GM23248 (cell line): ENCODE measurements around the gene PORCN. TPM values are rescaled to one million over a fixed set of nuclear protein-coding genes. Genes with fewer than 3 reads are reported as not detected.

Source experiments
- DNase-seq: peaks from one replicate; pipeline ENCODE4 v3.0.0-alpha.2; 2015
- H2AFZ ChIP-seq: fragments of 200-600 bp; sonication (generic); 2 replicates; pipeline ENCODE4 v1.6.1; 2016; ENCODE audit warnings: antibody characterized with exemption
- H3F3A ChIP-seq: fragments of 200-600 bp; sonication (generic); 2 replicates; pipeline ENCODE4 v1.6.1; 2016; ENCODE audit warnings: mild to moderate bottlenecking, antibody characterized with exemption, mixed run types; ENCODE audit not compliant: insufficient read depth
- H3K27ac ChIP-seq: fragments of 200-600 bp; sonication (generic); 2 replicates; pipeline ENCODE4 v1.5.1; 2016; ENCODE audit warnings: mild to moderate bottlenecking
- H3K27me3 ChIP-seq: fragments of 200-600 bp; sonication (generic); replicated peaks from 2 replicates; pipeline ENCODE4 v1.6.1; 2016; ENCODE audit warnings: mild to moderate bottlenecking; ENCODE audit not compliant: insufficient read depth
- H3K36me3 ChIP-seq: fragments of 200-600 bp; sonication (generic); 2 replicates; pipeline ENCODE4 v1.6.1; 2016; ENCODE audit warnings: low read depth, mild to moderate bottlenecking
- H3K4me1 ChIP-seq: fragments of 200-600 bp; sonication (generic); 2 replicates; pipeline ENCODE4 v1.6.1; 2016; ENCODE audit warnings: mild to moderate bottlenecking; ENCODE audit not compliant: insufficient read depth
- H3K4me2 ChIP-seq: fragments of 200-600 bp; sonication (generic); one replicate; pipeline ENCODE4 v1.6.1; 2016; ENCODE audit warnings: mild to moderate bottlenecking; ENCODE audit not compliant: unreplicated experiment
- H3K4me3 ChIP-seq: fragments of 200-600 bp; sonication (generic); 2 replicates; pipeline ENCODE4 v1.5.1; 2016; ENCODE audit warnings: mild to moderate bottlenecking
- H3K79me2 ChIP-seq: fragments of 200-600 bp; sonication (generic); 2 replicates; pipeline ENCODE4 v1.6.1; 2016; ENCODE audit warnings: mild to moderate bottlenecking; ENCODE audit not compliant: insufficient read depth
- H3K9ac ChIP-seq: fragments of 200-600 bp; sonication (generic); 2 replicates; pipeline ENCODE4 v1.6.1; 2016; ENCODE audit warnings: mild to moderate bottlenecking
- H3K9me2 ChIP-seq: fragments of 200-600 bp; sonication (generic); 2 replicates; pipeline ENCODE4 v1.6.1; 2016; ENCODE audit warnings: mixed run types, mild to moderate bottlenecking, moderate library complexity; ENCODE audit not compliant: insufficient read depth
- H3K9me3 ChIP-seq: fragments of 200-600 bp; sonication (generic); one replicate; pipeline ENCODE4 v1.6.1; 2017; ENCODE audit warnings: low read depth
- H4K20me1 ChIP-seq: fragments of 200-600 bp; sonication (generic); 2 replicates; pipeline ENCODE4 v1.6.0; 2016; ENCODE audit not compliant: insufficient read depth
- EZH2 ChIP-seq: fragments of 200-600 bp; sonication (generic); IDR thresholded peaks from 2 replicates; pipeline ENCODE4 v1.6.1; 2018; ENCODE audit warnings: antibody characterized with exemption, mild to moderate bottlenecking; ENCODE audit not compliant: insufficient read depth, poor library complexity, severe bottlenecking
- EZH2phosphoT487 ChIP-seq: fragments of 200-600 bp; sonication (generic); IDR thresholded peaks from 2 replicates; pipeline ENCODE4 v1.6.1; 2018; ENCODE audit warnings: antibody characterized with exemption, moderate library complexity, mild to moderate bottlenecking, low read depth; ENCODE audit not compliant: insufficient read depth
- WGBS, 2 experiments: methylation state at CpG; one replicate each; pipeline ENCODE4 v1.1.6; 2015 to 2017; ENCODE audit warnings: low lambda C conversion rate in 2 of 2, low coverage in 1 of 2; ENCODE audit errors: missing lambda C conversion rate in 2 of 2; 5-methylcytosine and 5-hydroxymethylcytosine counted together
- in situ Hi-C: fragments of 300-500 bp; cut with MboI; formaldehyde crosslinking; loops from 2 replicates; pipeline ENCODE4 v1.15.0; 2020
- polyA plus RNA-seq: library from polyadenylated mRNA; unstranded; fragments of >200 nt; fragmentation: Nextera tagmentation; extraction: Ambion mirVana; gene quantifications from 2 replicates; pipeline ENCODE4 v1.2.1, GENCODE V29; 2016
- total RNA-seq: library from RNA; depleted of rRNA; stranded (reverse); fragments of >200 nt; shearing (Covaris generic); gene quantifications from 2 replicates; pipeline ENCODE4 v1.2.3, GENCODE V29; 2014

PORCN gene
- total and polyA plus RNA-seq, 2 experiments from 2014 or later, result 20.3 to 32.2 TPM

- WGBS, 2 experiments, result 85 to 91% methylated on average over 6 to 8 of the region's 8 CpGs
- Histone ChIP-seq H3K27ac (no peak overlapping the region), H3F3A (0 out of 2 replicates have a peak, but pooled peaks cover 6% of the 10 kb centered on the region), H3K79me2 (peaks cover 18% of the 10 kb centered on the region), H3K4me3 (no peak overlapping the region), H3K9me3 (no peaks in the 10 kb centered on the region), H3K36me3 (no peaks in the 10 kb centered on the region), H4K20me1 (no peaks in the 10 kb centered on the region), H2AFZ (no peak overlapping the region), H3K27me3 (no peaks in the 10 kb centered on the region), H3K9ac (no peak overlapping the region), H3K4me1 (no peaks in the 10 kb centered on the region; the same call in 1 of the 2 replicates), H3K4me2 (no peak overlapping the region), H3K9me2 (no peaks in the 10 kb centered on the region)
- in situ Hi-C loops, result no loop called here
- DNase-seq, result no peak
- no peak for TF ChIP-seq EZH2phosphoT487
- no peak for TF ChIP-seq EZH2
Observed at GRCh38 chrX:48471504-48471903, 37.3 kb upstream of the PORCN start.

DNA sequence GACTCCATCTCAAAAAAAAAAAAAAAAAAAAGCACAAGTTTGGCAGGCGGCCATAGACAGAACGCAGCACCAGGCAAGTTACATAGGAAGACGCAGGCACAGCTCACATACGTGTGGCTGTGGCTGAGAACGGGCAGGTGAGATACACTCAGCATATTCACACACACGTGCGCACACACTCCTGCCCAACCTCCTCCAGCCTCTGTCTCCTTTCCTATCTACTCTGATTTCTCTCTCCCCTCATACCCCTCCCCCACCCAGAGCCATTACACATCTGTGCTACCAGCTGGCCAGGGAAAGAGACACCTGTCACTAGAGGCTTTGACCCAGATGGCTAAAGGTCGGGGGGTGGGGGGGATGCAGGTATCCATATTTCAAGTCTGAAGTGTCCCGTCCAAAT is 36.6 kb upstream of the PORCN start:
- no peak for TF ChIP-seq EZH2
- TF ChIP-seq EZH2phosphoT487, result no peak
- no peak overlapping the region for H3K27ac ChIP-seq
- no peak overlapping the region for H3K4me3 ChIP-seq
- no peak overlapping the region for H3K9ac ChIP-seq
- 0 out of 2 replicates have a peak, but pooled peaks cover 6% of the 10 kb centered on the region for H3F3A ChIP-seq
- no peaks in the 10 kb centered on the region for H3K9me3 ChIP-seq
- in situ Hi-C loops, result no loop called here
- no peak overlapping the region for H2AFZ ChIP-seq
- no peak for DNase-seq
- no peak overlapping the region for H3K4me2 ChIP-seq
- no peaks in the 10 kb centered on the region for H4K20me1 ChIP-seq
- peaks cover 26% of the 10 kb centered on the region for H3K79me2 ChIP-seq
- H3K4me1 ChIP-seq, result no peaks in the 10 kb centered on the region; the same call in 1 of the 2 replicates
- no peaks in the 10 kb centered on the region for H3K36me3 ChIP-seq
- H3K9me2 ChIP-seq, result no peaks in the 10 kb centered on the region
- H3K27me3 ChIP-seq, result no peaks in the 10 kb centered on the region
- WGBS, 2 experiments, result 52 to 66% methylated on average over 7 to 9 of the region's 9 CpGs

DNA sequence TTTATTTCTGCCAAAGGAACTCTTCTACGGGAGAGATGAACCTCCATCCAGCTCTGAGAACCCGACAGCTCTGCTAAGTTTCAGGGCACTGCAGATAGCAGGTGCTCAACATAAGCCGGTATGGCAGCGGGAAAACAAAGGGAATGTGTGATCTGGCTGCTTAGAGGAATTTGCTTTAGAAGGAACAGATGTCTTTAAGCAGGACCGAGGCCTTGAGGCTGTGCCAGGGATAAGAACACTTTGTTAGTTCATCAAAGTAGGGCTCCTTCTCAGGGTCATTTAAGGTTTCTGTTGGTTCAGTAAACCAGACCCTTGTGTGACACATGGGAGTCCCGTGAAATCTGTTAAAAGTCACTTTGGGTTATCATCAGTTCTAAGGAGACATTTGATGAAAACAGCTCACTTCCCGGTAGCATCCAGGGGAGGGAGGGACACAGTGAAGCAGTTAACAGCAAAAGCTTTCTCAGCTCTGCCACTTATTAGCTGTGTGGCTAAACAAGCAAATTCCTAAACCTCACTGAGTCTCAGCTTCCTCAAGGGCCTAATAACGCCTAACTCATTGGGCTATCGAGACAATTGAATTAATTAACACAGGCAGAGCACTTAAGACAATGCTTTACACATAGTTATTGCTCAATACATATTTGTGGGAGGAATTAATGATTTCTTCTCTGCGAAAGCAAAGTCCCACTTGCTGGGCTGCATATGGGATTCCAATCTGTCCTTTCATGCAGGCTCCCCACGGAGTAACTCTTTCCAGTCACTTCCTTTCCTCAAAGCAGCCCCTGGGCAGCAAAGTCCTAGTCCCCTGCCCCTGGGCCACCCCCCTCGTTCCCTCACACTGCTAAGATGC is 35.7 kb upstream of the PORCN start:
- in situ Hi-C loops, result no loop called here
- no peak overlapping the region for H3K4me2 ChIP-seq
- H3K9ac ChIP-seq, result 0 out of 2 replicates have a peak overlapping the region, but pooled peaks have one; percentile 3
- H3K27me3 ChIP-seq, result no peaks in the 10 kb centered on the region
- DNase-seq, result no peak
- H3K9me2 ChIP-seq, result no peaks in the 10 kb centered on the region
- no peaks in the 10 kb centered on the region for H4K20me1 ChIP-seq
- 19 to 36% methylated on average over 11 to 12 of the region's 12 CpGs for WGBS, 2 experiments
- no peaks in the 10 kb centered on the region for H3K9me3 ChIP-seq
- H3K27ac ChIP-seq, result 0 out of 2 replicates have a peak overlapping the region, but pooled peaks have one; percentile 12
- H2AFZ ChIP-seq, result no peak overlapping the region; the same call in 1 of the 2 replicates
- no peak overlapping the region for H3K4me3 ChIP-seq
- H3K4me1 ChIP-seq, result no peaks in the 10 kb centered on the region; the same call in 1 of the 2 replicates
- no peak for TF ChIP-seq EZH2
- no peak for TF ChIP-seq EZH2phosphoT487
- H3K36me3 ChIP-seq, result no peaks in the 10 kb centered on the region
- H3F3A ChIP-seq, result 0 out of 2 replicates have a peak, but pooled peaks cover 6% of the 10 kb centered on the region
- peaks cover 34% of the 10 kb centered on the region for H3K79me2 ChIP-seq

DNA sequence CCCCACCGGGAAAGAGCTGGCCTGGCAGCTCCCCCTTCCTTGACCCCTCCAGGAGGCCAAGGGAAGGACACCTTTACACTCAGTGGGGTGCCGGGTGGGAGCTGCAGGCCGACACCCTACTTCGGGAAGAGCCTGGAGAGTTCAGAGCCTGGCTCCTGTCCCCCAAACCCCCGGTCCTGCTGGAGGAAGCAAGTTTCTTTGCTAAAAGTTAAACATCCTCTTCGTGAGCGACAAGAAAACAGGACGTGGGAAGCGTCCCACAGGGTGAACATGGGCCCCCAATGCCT is 35.1 kb upstream of the PORCN start:
- H3K36me3 ChIP-seq, result no peaks in the 10 kb centered on the region
- H3F3A ChIP-seq, result 0 out of 2 replicates have a peak, but pooled peaks cover 6% of the 10 kb centered on the region
- no peak for DNase-seq
- H3K4me1 ChIP-seq, result no peaks in the 10 kb centered on the region
- H3K27ac ChIP-seq, result no peak overlapping the region
- no peaks in the 10 kb centered on the region for H3K9me3 ChIP-seq
- no peak for TF ChIP-seq EZH2phosphoT487
- TF ChIP-seq EZH2, result no peak
- H3K9me2 ChIP-seq, result no peaks in the 10 kb centered on the region
- no peak overlapping the region for H3K4me2 ChIP-seq
- no peak overlapping the region for H2AFZ ChIP-seq
- H3K4me3 ChIP-seq, result no peak overlapping the region
- H3K9ac ChIP-seq, result no peak overlapping the region
- H3K79me2 ChIP-seq, result peaks cover 36% of the 10 kb centered on the region
- H4K20me1 ChIP-seq, result no peaks in the 10 kb centered on the region
- no peaks in the 10 kb centered on the region for H3K27me3 ChIP-seq
- 45 to 58% methylated on average over 7 to 8 of the region's 9 CpGs for WGBS, 2 experiments
- in situ Hi-C loops, result no loop called here

DNA sequence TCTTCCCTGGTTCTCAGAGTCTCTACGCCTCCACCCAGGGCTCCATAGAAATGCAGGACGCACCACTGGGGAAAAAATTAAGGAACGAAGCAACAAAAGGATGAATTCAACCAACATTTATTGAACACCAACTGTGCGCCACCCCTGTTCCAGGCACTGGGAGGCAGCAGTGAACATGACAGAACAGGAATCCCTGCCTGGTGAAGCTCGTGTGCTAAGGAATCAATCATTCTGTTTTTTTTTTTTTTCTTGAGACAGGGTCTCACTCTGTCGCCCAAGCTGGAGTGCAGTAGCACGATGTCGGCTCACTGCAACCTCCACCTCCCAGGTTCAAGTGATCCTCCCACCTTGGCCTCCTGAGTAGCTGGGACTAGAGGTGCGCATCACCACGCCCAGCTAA is 34.7 kb upstream of the PORCN start:
- Histone ChIP-seq H3K36me3 (no peaks in the 10 kb centered on the region), H3K9me2 (no peaks in the 10 kb centered on the region), H3K27me3 (no peaks in the 10 kb centered on the region), H3K4me1 (no peaks in the 10 kb centered on the region), H2AFZ (no peak overlapping the region), H3K9ac (no peak overlapping the region), H4K20me1 (no peaks in the 10 kb centered on the region), H3K4me3 (no peak overlapping the region), H3K27ac (no peak overlapping the region), H3K4me2 (no peak overlapping the region), H3K9me3 (no peaks in the 10 kb centered on the region), H3F3A (0 out of 2 replicates have a peak, but pooled peaks cover 6% of the 10 kb centered on the region), H3K79me2 (peaks cover 40% of the 10 kb centered on the region)
- in situ Hi-C loops, result no loop called here
- peak; percentile 52 for DNase-seq
- WGBS, 2 experiments, result 76 to 84% methylated on average over 8 to 10 of the region's 10 CpGs
- TF ChIP-seq EZH2, result no peak
- TF ChIP-seq EZH2phosphoT487, result no peak
